Loucy (cell line): ENCODE measurements around the gene CFAP97D2.

Source experiments
- CTCF ChIP-seq: fragments of 200-600 bp; sonication (generic); conservative IDR thresholded peaks from 2 replicates; pipeline ENCODE4 v1.5.1; 2014; ENCODE audit warnings: mild to moderate bottlenecking, antibody characterized with exemption, low read length
- EZH2phosphoT487 ChIP-seq: fragments of 200-600 bp; IDR thresholded peaks from 2 replicates; pipeline ENCODE4 v1.6.1; 2018; ENCODE audit warnings: antibody characterized with exemption, mild to moderate bottlenecking, moderate library complexity, borderline replicate concordance

GRCh38 chr13:114257014-114257413 is 78.0 kb downstream of the CFAP97D2 start:
- TF ChIP-seq CTCF (no peak), EZH2phosphoT487 (no peak)
